Measurements from ENCODE around the gene GNL3L.

DNA sequence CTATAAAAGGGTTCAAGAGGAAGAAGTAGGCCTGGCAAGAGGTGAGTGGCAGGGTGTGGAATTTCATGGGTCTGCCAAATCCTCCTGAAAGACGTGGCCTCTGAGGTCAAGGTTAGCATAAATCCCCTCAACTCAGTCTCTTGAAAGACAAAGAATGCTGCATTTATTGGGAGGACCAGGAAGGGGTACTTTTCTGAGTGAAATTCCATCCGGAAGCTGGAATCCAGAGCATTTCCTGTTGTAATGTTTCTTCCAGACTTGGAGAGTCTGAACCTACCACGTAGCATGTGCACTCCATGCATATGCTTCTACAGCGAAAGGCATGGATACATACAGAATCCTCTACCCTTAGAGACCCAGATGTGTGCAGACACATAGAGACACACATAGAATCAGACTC lies 20.6 kb upstream of the GNL3L start:
- TF ChIP-seq POLR2A (IDR thresholded peaks at IDR 0.05; ENCODE audit: low read depth, low read length) (no peak), SPI1 (IDR thresholded peaks at IDR 0.05; ENCODE audit: low read depth, low read length) (no peak), POLR2AphosphoS5 (IDR thresholded peaks at IDR 0.05; ENCODE audit: low read depth, low read length) (no peak), TAF1 (IDR thresholded peaks at IDR 0.05; ENCODE audit: low read depth, low read length) (no peak), PAX5 (IDR thresholded peaks at IDR 0.05; ENCODE audit: insufficient read depth, low read length, severe bottlenecking) (no peak)
